HEK293T (cell line): ENCODE measurements around the gene TRIM2.

Experiments used
- ARNT ChIP-seq: fragments of 450-650 bp; IDR thresholded peaks from 2 replicates; pipeline ENCODE4 v1.6.1; 2017; ENCODE audit warnings: mild to moderate bottlenecking
- CTBP1 ChIP-seq: fragments of 450-650 bp; IDR thresholded peaks from 2 replicates; pipeline ENCODE4 v1.6.1; 2016; ENCODE audit warnings: borderline replicate concordance
- ELF4 ChIP-seq: fragments of 450-650 bp; IDR thresholded peaks from 2 replicates; pipeline ENCODE4 v1.6.1; 2017; ENCODE audit warnings: antibody characterized with exemption
- FOXA1 ChIP-seq: fragments of 450-650 bp; IDR thresholded peaks from 2 replicates; pipeline ENCODE4 v1.6.1; 2016; ENCODE audit warnings: mild to moderate bottlenecking
- FOXM1 ChIP-seq: fragments of 450-650 bp; IDR thresholded peaks from 2 replicates; pipeline ENCODE4 v1.6.1; 2017; ENCODE audit warnings: mild to moderate bottlenecking, borderline replicate concordance
- HDGF ChIP-seq: fragments of 450-650 bp; IDR thresholded peaks from 2 replicates; pipeline ENCODE4 v1.6.1; 2017; ENCODE audit warnings: antibody characterized with exemption, borderline replicate concordance
- L3MBTL2 ChIP-seq: fragments of 450-650 bp; conservative IDR thresholded peaks from 2 replicates; pipeline ENCODE4 v1.6.1; 2016; ENCODE audit warnings: mild to moderate bottlenecking
- NFRKB ChIP-seq: fragments of 450-650 bp; IDR thresholded peaks from 2 replicates; pipeline ENCODE4 v1.6.1; 2016; ENCODE audit warnings: mild to moderate bottlenecking, moderate library complexity
- PKNOX1 ChIP-seq: fragments of 450-650 bp; IDR thresholded peaks from 2 replicates; pipeline ENCODE4 v1.6.1; 2016
- SP1 ChIP-seq: fragments of 450-650 bp; IDR thresholded peaks from 2 replicates; pipeline ENCODE4 v1.6.1; 2017
- SUZ12 ChIP-seq: fragments of 450-650 bp; IDR thresholded peaks from 2 replicates; pipeline ENCODE4 v1.6.1; 2016; ENCODE audit warnings: mild to moderate bottlenecking
- TARDBP ChIP-seq: fragments of 450-650 bp; IDR thresholded peaks from 2 replicates; pipeline ENCODE4 v1.6.1; 2016

- TF ChIP-seq TARDBP, result no peak
- no peak for TF ChIP-seq FOXM1
- TF ChIP-seq SUZ12, result no peak
- TF ChIP-seq CTBP1, result no peak
- no peak for TF ChIP-seq ARNT
- TF ChIP-seq PKNOX1, result no peak
- no peak for TF ChIP-seq FOXA1
- TF ChIP-seq NFRKB, result no peak
- TF ChIP-seq SP1, result no peak
- no peak for TF ChIP-seq HDGF
- no peak for TF ChIP-seq L3MBTL2
- TF ChIP-seq ELF4, result no peak
These were observed 48.6 kb upstream of the TRIM2 start for GRCh38 chr4:153155686-153156085.
